ENCODE measurements around the gene SLC4A11.

SLC4A11 gene

DNA sequence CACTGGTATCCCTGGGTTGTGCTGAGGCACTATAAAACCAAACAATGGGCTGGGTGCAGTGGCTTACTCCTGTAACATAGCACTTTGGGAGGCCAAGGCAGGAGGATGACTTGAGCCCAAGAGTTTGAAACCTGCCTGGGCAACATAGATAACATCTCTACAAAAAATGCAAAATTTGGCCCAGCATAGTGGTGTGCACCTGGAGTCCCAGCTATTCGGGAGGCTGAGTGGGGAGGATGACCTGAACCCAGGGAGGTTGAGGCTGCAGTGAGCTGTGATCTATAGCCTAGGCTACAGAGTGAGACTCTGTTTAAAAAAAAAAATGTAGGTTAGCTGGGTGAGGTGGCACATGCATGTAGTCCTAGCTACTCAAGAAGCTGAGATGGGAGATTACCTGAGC, 7.7 kb upstream of the SLC4A11 start:
- no peak for DNase-seq (ENCODE audit: low read depth in 2 of 2, low spot score in 1 of 2)

DNA sequence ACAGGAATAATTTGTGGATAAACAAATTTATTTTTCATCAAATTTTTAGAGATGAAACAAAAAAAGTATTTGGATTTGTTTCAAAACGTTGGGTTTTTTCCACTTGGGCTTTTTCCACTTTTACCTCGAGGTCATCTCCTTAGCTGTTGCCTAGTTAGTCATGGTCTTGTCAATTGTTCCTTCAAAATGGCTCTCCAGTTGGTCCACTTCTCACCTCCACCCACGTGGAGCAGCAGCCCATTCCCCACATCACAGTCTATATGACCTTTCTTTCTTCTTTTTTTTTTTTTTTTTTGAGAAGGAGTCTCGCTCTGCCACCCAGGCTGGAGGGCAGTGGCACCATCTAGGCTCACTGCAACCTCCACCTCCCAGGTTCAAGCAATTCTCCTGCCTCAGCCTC, 6.7 kb upstream of the SLC4A11 start:
- DNase-seq (ENCODE audit: low read depth in 2 of 2, low spot score in 1 of 2), result no peak

DNA sequence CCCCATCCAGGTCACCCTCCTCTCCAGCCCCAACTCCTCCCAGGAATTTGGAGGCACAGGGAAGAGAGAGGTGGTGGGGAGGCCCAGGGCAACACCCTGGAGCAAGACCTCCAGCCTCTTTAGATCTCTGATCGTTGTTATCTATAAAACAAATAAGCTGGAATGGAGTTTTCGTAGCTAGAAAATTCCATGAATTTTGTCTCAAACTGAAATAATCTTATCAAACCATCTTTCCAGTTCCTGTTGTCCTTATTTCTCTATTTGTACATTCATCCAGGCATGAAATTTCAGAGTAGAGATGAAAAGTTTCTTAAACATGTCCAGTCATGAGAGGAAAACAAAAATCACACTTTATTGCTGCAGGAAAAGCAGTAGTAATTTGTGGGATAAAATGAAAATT, 6.2 kb upstream of the SLC4A11 start:
- DNase-seq (ENCODE audit: low read depth in 2 of 2, low spot score in 1 of 2), result no peak

DNA sequence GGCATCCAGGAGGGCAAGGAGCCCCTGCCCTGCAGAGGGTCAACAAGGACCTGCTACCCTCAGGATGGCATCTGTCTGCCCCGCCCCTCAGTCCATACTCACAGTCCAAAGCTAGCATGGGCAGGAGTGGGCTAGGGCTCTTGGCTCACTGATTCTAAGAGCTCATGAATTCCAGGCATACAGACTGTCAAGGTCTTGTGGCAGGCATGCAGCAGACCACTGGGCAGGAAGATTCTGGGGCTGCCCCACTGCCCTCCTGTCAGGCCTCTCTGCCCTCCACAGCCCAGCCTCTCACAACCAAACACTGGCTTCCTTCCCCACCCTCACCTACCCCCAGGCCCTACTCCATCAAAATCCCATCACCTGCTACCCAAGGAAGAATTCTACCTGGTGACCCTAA, 5.6 kb upstream of the SLC4A11 start:
- DNase-seq (ENCODE audit: low read depth in 2 of 2, low spot score in 1 of 2), result no peak

DNA sequence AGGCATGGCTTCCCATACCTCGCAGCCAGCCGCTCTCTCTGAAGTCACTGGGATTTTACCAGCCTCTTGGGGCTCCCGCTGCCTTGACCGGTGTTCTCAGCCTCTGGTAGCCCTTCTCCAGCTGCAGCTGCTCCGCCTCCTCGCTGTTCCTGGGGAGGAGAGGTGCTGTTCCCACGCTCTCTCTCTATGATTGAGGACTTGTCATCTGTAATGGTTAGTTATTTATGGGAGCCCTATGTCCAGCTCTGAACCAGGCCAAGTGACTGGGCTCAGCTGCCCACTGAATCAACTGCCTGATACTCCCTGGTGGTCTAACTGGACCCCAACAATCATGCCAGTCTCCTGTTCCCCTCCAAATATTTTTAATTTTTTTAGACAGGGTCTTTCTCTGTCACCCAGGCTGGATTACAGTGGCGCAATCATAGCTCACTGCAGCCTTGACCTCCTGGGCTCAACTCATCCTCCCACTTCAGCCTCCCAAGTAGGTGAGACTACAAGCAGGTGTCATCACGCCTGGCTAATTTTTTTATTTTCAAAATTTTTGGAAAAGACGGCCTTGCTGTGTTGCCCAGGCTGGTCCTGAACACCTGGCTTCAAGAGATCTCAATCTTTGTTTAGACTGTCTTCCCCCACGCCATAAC, 4.8 kb upstream of the SLC4A11 start:
- no peak for DNase-seq (ENCODE audit: low read depth in 2 of 2, low spot score in 1 of 2)

DNA sequence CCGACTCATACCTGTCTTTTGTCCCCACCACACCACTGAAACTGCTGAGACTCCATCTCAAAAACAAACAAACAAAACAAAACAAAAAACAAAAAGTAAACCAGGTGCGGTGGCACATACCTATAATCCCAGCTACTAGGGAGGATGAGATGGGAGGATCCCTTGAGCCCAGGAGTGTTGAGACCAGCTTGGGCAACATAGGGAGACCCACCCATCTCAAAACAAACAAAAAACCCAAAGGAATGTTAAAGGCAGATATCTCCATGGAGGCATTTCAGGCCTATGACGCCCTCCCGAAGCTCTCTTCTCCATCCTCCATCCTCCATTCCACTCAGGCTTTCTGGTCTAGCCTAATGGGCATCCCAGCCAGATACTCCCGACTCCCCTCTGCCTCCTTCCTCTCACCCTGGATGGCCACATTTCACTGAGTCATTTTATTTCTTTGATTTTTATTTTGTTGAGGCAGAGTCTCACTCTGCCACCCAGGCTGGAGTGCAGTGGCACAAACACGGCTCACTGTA, 3.2 kb upstream of the SLC4A11 start:
- no peak for DNase-seq (ENCODE audit: low read depth in 2 of 2, low spot score in 1 of 2)

DNA sequence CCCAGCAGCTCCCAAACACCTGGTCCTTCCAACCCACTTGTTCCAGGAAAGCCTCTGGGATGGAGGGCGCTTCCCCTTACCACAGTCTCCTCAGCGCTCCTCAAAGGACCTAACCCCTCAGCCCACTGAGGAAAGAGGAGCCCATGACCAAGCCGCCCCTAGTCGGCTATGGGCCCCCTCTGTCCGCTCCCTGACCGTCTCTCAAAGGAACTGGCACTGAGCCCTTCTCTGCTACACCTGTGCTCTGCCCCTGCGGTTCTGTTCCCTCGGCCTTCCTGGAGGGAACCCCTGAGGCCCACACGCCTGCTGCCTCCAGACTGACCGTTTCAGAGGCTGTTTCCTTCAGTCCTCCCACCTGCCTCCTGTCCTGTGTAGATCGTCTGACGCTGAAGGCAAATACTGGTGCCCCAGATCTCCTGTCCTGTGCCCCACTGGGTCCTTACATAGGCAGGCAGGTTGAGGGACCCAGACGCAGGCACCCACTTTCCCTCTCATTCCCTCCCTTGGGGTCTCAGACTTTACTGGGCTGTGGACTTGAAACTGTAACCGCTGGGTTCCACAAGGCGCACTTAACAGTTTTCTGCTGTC, 1.9 kb upstream of the SLC4A11 start:
- no peak for DNase-seq (ENCODE audit: low read depth in 2 of 2, low spot score in 1 of 2)

DNA sequence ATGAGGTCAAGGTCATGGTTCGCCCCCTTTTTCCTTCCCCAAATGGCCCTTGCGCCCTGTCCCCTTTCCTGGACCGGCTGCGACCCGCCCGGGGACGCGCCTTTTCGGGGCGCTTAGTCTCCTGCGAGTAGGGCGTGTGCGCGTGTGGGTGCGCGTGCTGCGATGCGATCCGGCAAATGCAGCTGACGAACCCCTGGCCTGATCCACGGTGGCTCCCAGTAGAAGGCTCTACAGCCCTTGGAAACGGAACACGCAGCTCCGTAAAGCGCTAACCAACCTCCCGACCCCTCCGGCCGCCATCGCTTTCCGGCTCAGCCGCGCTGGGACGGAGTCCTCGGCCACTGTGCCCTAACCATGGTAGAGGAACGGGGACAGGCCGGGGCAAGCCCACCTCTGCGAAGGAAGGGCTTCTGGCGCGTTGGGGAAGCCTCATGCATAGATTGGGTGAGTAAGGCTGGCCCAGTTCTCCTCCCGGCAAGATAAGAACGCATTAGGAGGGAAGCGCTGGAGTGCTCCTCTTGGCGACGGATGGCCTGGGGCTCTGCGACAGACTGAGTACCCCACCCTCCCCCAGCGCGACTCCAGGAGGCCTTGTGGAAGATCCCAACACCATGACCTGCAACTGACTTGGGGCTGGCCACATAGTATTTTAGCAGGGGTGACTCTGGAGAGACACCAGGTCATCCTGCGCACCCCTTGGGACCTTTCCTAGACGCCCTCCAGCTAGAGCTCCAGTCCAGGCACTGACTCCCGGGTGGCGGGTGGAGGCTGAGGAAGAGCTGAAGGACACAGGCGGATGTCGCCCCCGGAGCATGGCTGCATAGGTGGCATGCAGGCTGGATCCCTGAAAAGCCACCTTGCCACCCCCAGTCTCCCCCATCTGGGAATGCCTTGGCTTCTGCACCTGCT, 1.1 kb upstream of the SLC4A11 start:
- DNase-seq (ENCODE audit: low read depth in 2 of 2, low spot score in 1 of 2), result no peak

DNA sequence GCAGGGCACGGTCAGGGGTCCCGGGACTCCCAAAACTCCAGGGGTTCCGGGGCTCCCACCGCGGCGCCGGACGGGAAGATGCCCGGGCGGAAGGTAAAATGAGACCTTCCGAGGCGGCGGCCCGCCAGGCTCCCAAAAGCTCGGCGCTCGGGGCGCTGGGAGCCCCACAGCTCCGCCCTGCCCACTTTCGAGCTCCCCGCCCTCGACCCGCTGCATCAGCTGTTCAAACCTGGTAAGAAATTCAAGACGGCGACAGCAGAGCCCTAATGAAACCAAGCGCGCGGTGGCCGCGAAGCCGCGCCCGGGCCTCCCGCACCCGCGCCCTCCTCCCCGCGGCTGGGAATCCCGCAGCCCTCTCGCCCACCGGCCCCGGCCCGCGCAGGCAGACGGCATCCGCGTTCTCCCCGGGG, 369 bp downstream of the SLC4A11 start:
- DNase-seq (ENCODE audit: low read depth in 2 of 2, low spot score in 1 of 2), result peak in 1 of 2 donors; percentile 18

DNA sequence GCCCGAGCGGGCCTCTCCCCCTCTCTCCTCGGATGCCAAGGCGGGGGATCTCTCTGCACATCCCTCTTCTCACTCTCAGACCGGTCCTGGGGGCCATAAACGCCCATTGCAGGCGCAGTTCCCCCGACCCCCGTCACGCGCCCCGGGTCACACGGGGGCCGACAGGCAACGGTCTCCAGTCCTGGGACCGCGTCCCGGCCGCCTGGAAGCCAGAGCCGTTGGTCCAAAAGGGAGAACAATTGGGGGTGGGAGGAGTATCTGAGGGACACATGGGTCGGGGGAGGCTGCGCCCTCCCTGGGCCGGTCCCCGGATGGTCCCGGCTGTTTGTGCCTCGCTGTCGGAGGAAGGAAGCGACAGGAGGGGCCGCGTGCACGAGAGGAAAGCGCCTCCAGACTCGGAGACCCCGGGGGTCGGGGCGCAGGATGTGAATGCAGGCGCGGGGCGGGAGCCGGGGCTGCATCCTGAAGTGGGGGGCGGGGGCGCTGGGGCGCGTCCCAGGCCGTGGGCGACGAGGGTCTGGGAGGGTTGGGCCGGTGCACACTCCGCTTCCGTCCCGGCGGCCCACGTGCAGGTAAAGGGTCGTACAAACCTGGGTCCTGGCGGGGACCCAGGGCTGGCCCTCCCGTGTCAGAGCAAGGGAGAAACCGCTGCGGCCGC, 903 bp downstream of the SLC4A11 start:
- no peak for DNase-seq (ENCODE audit: low read depth in 2 of 2, low spot score in 1 of 2)

DNA sequence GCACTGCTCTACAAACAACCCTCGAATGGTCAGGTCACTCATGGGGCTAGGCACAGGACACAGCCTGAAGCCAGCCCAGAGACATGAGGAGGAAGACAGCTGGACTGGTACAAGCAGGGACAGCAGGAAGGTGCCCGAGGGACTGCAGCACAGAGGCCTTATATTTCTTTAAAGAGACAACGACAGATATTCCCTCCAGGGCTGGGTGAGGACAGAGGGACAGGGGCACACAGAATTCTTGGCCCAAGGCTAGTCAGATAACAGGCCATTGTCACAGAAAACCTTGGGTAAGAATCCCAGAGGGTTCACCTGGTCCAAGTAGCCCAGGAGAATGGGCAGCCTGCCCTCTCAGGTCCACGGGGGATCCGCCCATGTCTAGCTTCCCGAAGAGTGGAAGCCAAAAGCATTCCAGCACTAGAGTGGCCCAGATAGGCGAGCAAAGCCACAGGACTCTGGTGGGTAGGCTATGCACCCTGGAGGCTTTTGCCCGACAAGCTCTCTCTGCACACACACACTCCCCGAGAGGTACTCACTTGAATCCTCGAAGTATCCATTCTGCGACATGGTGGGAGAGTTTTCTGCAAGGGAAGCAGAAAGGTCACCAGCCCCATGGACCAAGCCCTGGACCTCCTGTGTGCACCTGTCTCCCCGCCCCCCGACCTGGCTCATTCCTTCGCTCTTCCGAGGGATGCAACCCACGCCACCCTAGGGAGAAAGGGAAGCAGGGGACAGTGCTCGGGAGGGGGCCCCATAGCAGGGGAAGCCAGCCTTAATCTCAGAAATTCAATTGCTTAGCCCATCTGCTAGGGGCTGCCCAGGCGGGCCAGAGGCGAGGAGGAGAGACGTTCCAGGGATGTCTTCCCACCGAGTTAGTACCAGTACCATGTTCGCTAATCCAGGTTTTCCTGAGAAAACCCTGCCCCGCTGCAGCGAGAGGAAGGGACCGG, 1.7 kb downstream of the SLC4A11 start:
- no peak for DNase-seq (ENCODE audit: low read depth in 2 of 2, low spot score in 1 of 2)

DNA sequence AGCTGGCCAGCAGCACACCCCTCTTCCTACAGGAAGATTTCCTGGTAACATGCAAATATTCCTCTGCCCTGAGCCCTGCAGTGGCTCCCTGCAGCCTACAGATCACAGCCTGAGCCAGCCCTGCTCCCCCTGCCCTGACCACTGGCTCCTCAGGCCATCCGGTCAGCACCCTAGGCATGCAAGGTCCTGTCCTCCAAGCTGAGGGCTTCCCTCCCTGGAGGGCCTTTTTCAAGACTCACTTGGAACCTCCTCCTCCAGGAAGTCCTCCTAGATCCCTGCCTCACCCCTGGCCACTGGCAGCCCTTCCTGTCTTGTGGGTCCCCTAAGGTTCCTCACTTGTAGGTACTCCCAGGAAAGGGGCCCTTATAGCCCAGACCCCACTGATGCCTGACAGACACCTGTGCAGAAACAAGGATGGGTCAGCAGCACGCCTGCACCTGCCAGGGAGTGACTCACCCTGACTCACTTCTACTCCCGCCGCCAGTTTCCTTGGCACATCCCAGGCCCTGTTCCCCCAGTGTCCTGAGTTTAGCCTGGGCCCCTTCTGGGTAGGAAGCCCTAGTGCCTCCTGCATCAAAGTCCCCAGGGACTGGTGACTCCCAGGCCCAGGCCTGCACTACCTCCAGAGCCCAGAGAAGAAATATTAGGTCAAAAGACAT, 3.2 kb downstream of the SLC4A11 start:
- DNase-seq (ENCODE audit: low read depth in 2 of 2, low spot score in 1 of 2), result no peak

DNA sequence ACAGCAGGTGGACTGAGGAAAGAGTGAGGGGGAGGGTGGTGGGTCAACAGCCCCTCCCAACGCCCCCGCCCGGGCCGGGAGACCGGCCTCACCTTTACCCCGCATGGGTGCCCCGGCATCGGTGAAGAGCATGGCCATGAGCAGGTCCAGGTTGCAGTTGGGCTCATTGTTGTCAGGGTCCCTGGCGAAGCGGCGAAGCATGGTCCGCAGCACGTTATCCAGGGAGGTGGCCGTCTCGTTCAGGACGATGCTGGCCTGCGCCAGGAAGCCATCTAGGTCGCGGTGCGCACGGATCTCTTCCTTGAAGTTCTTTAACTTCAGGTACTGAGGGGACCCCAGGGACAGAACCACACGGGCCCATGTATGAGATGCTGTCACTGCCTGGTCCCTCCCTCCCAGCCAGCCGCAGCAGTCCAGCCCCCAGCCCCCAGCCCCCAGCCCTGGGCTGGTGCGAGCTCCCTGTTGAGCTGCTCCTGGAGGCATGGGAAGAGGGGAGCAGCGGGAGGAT, 4.9 kb downstream of the SLC4A11 start:
- no peak for DNase-seq (ENCODE audit: low read depth in 2 of 2, low spot score in 1 of 2)

DNA sequence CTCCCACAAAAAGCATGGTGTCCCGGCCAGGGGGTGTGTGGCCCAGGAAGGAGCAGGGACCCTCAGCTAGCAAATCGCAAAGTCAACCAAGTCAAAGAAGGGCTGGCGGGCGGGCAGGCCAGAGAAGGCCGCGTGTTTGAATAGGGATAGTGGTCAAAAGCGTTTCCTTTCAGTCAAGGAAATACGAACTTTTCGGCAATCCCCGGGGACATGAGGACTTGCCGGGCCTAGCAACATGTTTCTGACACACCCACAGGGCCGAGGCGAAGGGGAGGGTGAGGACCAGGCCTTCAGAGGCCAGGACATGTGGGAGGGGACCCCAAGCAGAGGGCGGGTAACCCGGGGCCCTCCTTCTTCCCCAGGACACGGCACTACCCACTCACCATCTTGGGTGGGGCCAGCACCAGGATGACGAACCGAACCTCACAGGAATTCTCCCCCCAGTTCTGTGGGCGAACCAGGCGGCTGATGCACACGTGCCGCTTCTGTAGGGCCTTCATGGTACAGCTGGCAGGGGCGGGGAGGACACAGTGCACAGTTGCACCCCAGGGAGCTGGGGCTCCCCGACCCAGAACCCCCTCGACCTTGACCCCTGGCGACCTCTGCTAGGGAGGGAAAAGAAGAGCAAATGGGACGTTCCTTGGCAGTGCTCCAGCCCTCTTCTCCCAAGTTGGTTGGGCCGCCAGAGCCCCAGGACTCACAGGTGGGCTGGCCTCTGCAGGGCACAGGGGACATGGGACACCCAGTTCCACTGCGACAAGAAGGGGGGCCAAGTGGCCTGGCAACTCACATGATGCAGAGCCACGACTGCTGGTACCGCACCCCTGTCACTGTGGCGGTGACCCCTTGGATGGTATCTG, 5.6 kb downstream of the SLC4A11 start:
- no peak for DNase-seq (ENCODE audit: low read depth in 2 of 2, low spot score in 1 of 2)

DNA sequence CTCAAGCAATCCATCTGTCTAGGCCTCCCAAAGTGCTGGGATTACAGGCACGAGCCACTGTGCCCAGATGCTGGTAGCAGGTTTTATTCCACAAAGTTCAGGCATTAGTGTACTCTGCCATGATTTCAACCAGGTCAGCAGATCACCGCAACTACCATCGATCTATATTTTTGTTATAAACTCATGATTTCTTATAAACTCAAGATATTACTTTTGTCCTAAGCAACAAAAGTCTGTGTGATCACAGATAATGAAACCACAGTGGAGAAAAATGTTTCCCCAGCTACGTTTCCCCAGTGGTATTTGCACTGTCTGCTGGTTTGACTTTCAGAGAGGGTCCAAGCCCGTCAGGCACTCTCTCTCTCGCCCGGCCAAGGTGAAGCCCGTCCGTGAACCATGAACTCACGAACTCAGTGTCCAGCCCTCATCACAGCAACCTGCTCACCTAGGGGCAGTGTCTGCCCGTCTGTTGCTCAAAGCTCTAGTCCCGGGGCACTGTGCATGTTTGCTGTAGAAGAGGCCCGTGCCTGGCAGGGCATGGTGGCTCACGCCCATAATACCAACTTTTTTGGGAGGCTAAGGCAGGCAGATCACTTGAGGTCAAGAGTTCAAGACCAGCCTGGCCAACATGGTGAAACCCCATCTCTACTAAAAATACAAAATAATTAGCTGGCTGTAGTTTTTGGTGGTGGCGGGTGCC, 7.0 kb downstream of the SLC4A11 start:
- DNase-seq (ENCODE audit: low read depth in 2 of 2, low spot score in 1 of 2), result no peak

DNA sequence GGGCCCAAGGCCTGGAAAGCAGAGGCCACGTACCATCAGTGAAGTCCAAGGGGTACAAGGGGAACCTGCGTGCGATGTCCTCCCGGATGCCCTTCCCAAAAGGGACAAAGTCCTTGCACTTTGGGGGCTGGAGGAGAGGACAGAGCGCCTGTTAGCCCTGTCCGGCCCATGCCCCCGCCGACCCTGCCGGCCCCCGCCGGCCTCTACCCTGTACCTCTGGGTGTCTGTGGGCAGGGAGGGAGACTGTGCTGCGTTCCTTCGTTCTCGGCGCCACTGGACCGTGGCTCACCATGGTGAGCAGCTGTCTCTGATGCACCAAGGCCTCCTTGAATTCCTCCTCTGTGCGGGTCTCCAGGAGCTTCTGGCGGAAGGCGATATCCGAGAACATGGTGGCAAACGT, 7.9 kb downstream of the SLC4A11 start:
- DNase-seq (ENCODE audit: low read depth in 2 of 2, low spot score in 1 of 2), result no peak

DNA sequence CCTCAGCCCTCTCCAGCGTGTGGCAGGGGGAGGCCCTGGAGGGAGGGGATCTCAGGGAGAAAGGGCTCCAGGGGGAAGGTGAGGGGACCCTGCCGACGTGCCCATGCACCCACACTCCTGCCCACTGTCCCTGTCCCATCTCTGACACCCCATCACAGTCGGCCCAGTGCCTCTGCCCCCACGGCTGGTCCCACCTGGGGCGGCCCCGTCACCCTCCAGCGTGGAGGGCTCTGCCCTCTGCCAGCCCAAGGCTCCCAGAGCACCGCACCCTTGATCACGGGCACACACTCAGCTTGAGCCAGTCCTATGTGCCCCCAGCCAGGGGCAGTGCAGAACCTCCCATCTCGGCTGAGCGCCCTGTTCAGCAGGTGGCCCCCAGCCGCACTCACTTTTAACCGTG, 9.2 kb downstream of the SLC4A11 start:
- DNase-seq (ENCODE audit: low read depth in 2 of 2, low spot score in 1 of 2), result no peak

DNA sequence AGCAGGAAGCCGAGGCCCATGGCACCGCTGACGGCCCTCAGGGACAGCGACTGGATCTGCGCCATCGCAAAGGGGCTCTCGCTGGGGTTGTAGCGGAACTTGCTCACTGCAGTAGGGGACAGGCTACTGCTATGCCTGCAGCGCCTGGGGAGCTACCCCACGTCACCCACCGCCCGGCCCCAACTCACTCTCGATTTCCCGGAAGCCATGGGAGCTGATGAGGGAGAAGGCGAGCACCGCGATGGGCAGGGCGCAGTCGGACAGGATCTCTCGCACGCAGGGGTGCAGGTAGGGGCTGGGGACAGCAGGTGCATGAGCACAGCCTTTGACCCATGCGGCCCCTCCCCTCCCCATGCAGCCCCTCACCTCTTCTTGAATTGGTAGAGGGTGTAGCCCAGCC, 9.8 kb downstream of the SLC4A11 start:
- no peak for DNase-seq (ENCODE audit: low read depth in 2 of 2, low spot score in 1 of 2)
